Raji (cell line): ENCODE data around the gene ALOX12.

Experiments
- POLR2A ChIP-seq: IDR thresholded peaks from 2 replicates; pipeline ENCODE4 v1.6.1; 2011; ENCODE audit warnings: low read depth, low read length, control low read depth; ENCODE audit not compliant: insufficient read depth

Gene ALOX12

GRCh38 chr17:6997171-6997570 lies 1.3 kb downstream of the ALOX12 start:
- TF ChIP-seq POLR2A = no peak

GRCh38 chr17:6998855-6999508 lies 3.1 kb downstream of the ALOX12 start:
- TF ChIP-seq POLR2A = no peak

DNA sequence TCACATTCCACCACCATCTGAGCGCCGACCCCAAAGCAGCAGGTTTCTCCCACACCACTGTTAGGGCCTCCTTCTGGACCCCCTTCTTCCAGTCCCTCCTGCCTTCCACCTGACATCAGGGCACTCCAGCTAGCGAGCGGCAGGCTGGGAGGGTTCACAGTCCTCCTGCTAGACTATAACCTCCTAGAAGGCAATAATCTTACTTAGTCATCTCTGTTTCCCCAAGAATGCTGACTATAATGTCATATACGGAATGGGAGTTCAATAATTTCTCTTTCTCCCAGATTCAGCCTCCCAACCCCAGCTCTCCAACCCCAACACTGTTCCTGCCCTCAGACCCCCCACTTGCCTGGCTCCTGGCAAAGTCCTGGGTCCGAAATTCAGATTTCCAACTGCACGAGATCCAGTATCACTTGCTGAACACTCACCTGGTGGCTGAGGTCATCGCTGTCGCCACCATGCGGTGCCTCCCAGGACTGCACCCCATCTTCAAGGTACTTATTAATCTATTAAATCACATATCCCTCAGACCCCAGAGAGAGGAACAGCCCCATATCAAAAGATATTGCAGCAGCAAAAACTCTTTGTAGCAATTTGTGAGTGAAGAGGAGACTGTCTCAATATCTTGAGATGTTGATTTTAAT lies 5.6 kb downstream of the ALOX12 start:
- TF ChIP-seq POLR2A = no peak

DNA sequence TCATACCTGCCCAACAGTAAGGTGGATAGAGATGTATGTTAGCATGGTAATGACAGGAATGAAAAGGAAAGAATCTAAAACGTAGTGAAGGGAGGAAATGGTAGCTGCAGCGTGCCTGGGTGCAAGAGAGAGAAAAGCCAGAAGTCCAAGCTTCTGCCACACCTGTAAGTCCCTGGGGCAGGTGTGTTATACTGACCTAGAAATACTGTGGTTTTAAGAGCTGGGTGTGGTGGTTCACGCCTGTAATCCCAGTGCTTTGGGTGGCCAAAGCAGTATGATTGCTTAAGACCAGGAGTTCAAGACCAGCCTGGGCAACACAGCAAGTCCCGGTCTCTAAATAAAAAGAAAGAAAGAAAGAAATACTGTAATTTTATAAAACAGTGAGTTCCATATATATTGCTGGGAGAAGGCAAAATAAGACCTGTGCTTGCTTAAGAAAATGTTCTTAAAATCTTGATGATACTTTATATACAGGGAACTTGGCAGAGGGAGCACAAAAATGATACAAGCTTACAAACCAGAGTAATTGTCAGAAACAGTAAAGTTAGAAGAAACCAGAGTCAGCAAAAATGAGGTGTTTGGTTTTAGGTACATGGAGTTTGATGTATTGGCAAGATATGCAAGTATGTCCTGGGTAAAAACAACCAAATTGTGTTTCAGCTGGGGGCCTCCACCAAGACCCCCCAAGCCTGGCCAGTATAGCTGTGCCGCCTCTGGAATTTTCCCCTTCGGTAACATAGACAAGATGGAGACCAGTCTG lies 6.6 kb downstream of the ALOX12 start:
- no peak for TF ChIP-seq POLR2A

DNA sequence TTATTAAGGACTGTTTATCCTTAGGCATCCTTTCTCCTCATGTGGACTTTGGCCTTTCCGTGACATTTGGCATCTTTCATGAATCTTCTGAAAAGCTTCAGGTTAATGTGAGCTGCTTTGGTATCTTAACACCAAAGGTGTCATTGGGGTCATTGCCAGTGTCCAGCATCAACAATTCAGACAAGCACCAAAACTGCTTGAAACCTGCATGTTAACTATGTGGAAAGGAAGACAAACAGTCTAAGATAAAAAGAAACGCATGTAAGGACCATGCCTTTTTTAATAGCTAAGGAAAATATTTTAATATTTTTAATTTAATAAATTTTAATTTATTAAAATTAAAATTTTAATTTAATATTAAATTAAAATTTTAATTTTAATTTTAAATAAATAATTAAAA lies 7.9 kb downstream of the ALOX12 start:
- no peak for TF ChIP-seq POLR2A

- TF ChIP-seq POLR2A = no peak
Observed at GRCh38 chr17:7004398-7005253, 8.8 kb downstream of the ALOX12 start.

DNA sequence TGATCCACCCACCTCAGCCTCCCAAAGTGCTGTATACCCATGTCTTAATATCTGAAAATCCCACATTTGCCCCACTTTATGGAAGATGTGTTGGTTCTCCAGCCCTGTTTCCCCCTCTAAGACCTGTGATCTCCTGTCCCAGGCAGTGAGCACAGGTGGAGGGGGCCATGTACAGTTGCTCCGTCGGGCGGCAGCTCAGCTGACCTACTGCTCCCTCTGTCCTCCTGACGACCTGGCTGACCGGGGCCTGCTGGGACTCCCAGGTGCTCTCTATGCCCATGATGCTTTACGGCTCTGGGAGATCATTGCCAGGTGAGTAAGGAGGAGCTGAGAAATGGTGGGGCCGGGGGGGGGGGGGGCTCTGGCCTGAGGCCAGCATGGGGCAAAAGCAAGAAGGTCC lies 9.9 kb downstream of the ALOX12 start:
- TF ChIP-seq POLR2A = no peak

DNA sequence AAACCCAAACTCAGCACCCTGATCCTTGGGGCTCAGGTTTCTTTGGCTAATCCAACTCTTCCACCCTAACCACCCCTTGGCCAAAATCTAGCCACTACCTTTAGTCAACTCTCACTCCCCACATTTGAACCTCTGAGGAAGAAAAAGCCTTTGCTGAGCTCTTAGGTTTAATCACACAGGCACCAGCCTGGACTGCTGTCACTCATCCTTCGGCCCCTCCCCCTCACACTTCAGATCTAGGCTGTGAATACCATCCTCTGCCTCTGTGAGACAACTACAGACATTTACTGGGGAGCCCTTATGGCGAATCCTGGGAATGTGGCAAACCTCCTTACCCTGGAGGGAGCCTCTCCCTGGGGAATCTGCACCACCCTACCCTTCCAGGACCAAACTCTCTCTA lies 11.3 kb downstream of the ALOX12 start:
- TF ChIP-seq POLR2A = no peak

GRCh38 chr17:7010523-7010922 lies 14.7 kb downstream of the ALOX12 start:
- no peak for TF ChIP-seq POLR2A

DNA sequence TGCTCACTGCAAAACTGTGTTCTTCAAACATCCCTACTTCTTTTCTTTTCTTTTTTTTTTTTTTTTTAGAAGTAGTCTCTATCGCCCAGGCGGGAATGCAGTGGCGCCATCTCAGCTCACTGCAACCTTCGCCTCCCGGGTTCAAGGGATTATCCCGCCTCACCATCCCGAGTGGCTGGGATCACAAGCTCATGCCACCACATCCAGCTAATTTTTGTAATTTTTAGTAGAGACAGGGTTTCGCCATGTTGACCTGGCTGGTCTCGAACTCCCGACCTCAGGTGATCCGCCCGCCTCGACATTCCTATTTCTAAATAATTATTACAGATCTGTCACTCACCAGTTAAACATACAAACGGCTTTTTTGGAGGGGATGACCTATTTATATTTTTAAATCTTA lies 15.6 kb downstream of the ALOX12 start:
- no peak for TF ChIP-seq POLR2A

GRCh38 chr17:7011942-7012254 lies 16.0 kb downstream of the ALOX12 start:
- no peak for TF ChIP-seq POLR2A

- peak; percentile 76 for TF ChIP-seq POLR2A
Observed at GRCh38 chr17:7014261-7014994, 18.6 kb downstream of the ALOX12 start.

- TF ChIP-seq POLR2A = peak; percentile 35; the same call in 1 of the 2 replicates
Observed at GRCh38 chr17:7014995-7015958, 19.4 kb downstream of the ALOX12 start.

GRCh38 chr17:7016418-7016817 lies 20.6 kb downstream of the ALOX12 start:
- no peak for TF ChIP-seq POLR2A
